ENCODE data around the gene ZNF438. TPM values are rescaled to one million over a fixed set of nuclear protein-coding genes. Genes with fewer than 3 reads are reported as not detected.
"Not testable (repeated sequence)": the region's sequence is repeated elsewhere in the genome, so short reads cannot be mapped to it uniquely, and the experiment has no call there.

The ZNF438 gene
- total RNA-seq, 1 donor from 2014 or later, result 3.9 TPM

DNA sequence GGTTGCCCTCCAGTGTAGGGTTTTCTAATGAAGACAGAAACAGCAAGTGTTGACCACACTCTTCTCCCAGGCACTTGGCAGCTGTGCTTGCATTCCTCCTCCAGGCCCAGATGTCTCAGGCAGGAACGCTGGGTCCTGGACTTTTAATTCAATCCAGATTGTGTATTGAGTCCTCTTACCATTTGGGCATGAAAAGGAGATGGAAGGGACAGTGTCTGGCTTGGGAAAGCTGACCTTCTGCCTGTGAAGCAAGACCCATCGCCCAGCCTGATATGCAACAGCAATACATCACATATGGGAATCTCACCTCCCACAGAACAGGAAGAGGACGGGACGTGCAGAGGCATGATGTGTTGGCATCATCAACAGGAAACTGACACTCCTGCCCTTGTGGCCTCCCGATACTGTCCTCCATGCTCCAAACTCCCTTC, 227.8 kb downstream of the ZNF438 start:
- Mint-ChIP-seq H3K27me3 (peaks cover 3% of the 10 kb centered on the region), H3K9me3 (no peaks in the 10 kb centered on the region), H3K4me1 (no peaks in the 10 kb centered on the region), H3K36me3 (ENCODE audit: low read depth) (no peaks in the 10 kb centered on the region), H3K27ac (no peak overlapping the region), H3K4me3 (no peak overlapping the region)
- CTCF ChIA-PET, result no interaction called here
- no peak for DNase-seq
- no peak for ATAC-seq (ENCODE audit: low read depth)
- intact Hi-C loops (cut with micrococcal nuclease), result no loop called here
- TF ChIP-seq, protein P1, sequence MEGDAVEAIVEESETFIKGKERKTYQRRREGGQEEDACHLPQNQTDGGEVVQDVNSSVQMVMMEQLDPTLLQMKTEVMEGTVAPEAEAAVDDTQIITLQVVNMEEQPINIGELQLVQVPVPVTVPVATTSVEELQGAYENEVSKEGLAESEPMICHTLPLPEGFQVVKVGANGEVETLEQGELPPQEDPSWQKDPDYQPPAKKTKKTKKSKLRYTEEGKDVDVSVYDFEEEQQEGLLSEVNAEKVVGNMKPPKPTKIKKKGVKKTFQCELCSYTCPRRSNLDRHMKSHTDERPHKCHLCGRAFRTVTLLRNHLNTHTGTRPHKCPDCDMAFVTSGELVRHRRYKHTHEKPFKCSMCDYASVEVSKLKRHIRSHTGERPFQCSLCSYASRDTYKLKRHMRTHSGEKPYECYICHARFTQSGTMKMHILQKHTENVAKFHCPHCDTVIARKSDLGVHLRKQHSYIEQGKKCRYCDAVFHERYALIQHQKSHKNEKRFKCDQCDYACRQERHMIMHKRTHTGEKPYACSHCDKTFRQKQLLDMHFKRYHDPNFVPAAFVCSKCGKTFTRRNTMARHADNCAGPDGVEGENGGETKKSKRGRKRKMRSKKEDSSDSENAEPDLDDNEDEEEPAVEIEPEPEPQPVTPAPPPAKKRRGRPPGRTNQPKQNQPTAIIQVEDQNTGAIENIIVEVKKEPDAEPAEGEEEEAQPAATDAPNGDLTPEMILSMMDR (IDR thresholded peaks at IDR 0.05), result no peak
- POLR2A ChIA-PET, result no interaction called here

DNA sequence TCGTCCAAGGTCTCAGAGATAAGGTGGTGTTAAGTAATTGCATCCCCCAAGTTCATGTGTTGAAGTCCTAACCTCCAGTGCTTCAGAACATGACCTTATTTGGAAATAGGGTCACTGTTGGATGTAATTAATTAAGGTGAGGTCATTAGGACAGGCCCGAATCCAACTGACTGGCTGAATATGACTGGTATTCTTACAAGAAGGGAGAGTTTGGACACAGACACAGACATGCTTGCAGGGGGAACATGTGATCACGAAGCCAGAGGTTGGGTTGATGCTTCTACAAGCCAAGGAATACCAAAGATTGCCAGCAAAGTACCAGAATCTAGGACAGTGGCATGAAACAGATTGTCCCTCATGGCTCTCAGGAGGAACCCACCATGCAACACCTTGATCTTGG, 228.6 kb downstream of the ZNF438 start:
- Mint-ChIP-seq H3K4me3 (no peak overlapping the region), H3K9me3 (no peaks in the 10 kb centered on the region), H3K4me1 (no peaks in the 10 kb centered on the region), H3K36me3 (ENCODE audit: low read depth) (no peaks in the 10 kb centered on the region), H3K27ac (no peak overlapping the region), H3K27me3 (peaks cover 3% of the 10 kb centered on the region)
- ATAC-seq (ENCODE audit: low read depth) (no peak), DNase-seq (no peak)
- intact Hi-C loops (cut with micrococcal nuclease), result no loop called here
- CTCF ChIA-PET, result no interaction called here
- POLR2A ChIA-PET, result no interaction called here
- TF ChIP-seq, protein P1 (IDR thresholded peaks at IDR 0.05), result no peak

DNA sequence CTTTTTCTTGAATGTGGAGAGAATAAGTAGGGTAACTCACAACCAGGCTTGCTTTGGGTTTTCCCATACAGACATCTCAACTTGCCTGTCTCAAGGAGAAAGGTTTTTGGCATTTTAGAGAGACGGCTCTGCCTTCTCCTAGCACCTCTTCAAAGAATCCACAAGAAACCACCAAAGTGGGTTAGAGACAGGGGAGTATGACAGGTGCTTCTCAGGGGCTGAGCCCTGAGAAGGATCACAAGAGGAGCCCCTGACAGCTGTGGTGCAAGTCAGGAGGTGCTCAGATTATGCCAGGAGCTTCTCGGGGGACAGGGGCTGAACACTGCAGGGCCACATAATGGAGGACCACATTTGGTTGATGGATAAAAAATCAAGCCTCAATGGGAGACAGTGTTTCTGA, 231.3 kb downstream of the ZNF438 start:
- Mint-ChIP-seq H3K27ac (no peak overlapping the region), H3K4me1 (no peaks in the 10 kb centered on the region), H3K4me3 (no peak overlapping the region), H3K27me3 (peaks cover 3% of the 10 kb centered on the region), H3K9me3 (no peaks in the 10 kb centered on the region), H3K36me3 (ENCODE audit: low read depth) (no peaks in the 10 kb centered on the region)
- DNase-seq (no peak), ATAC-seq (ENCODE audit: low read depth) (no peak)
- CTCF ChIA-PET, result no interaction called here
- intact Hi-C loops (cut with micrococcal nuclease), result no loop called here
- POLR2A ChIA-PET, result no interaction called here
- TF ChIP-seq, protein P1 (IDR thresholded peaks at IDR 0.05), result no peak

DNA sequence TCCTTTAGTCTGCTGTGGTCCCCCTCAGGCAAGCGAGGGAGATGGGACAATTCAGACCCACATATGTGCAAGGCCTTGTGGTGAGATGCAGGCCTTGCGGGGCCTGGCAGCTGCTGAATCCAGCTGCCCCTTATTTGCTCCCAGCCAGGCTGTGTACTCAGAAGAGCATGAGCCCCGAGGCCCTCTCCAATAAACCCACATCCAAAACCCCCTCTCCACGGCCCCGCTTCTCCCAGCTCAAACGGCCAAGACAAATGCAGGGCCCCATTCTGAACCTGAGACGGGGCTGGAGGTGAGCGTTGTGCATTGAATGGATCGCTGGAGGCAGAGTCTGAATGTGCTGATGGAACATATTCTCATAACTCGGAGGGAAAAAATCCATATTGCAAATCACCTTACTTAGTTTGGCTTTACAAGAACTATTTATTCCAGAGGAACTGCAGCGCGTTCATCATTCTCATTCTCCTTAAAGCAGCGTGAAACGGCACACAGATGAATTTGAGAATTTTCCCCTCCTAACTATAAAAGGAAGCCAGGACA, 232.9 kb downstream of the ZNF438 start:
- H3K27me3 Mint-ChIP-seq, result peaks cover 3% of the 10 kb centered on the region
- ChIA-PET POLR2A (no interaction called here), CTCF (no interaction called here)
- TF ChIP-seq, protein P1 (IDR thresholded peaks at IDR 0.05), result no peak
- H3K36me3 Mint-ChIP-seq (ENCODE audit: low read depth), result no peaks in the 10 kb centered on the region
- no peaks in the 10 kb centered on the region for H3K9me3 Mint-ChIP-seq
- H3K4me1 Mint-ChIP-seq, result no peaks in the 10 kb centered on the region
- intact Hi-C loops (cut with micrococcal nuclease), result no loop called here
- H3K27ac Mint-ChIP-seq, result no peak overlapping the region
- DNase-seq, result no peak
- ATAC-seq (ENCODE audit: low read depth), result no peak
- no peak overlapping the region for H3K4me3 Mint-ChIP-seq

DNA sequence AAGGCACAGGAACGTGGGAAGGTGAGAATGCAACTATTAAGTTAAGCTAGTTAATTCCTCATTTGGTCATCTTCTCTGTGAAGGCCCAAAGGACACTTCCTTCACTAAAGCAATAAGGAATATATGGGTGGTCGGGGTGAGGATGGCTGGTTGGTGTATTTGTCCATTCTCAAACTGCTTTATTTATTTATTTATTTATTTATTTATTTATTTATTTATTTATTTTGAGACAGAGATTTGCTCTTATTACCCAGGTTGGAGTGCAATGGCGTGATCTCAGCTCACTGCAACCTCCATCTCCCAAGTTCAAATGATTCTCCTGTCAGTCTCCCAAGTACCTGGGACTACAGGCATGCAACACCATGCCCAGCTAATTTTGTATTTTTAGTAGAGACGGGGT, 236.6 kb downstream of the ZNF438 start:
- H3K36me3 Mint-ChIP-seq (ENCODE audit: low read depth); CTCF ChIA-PET; H3K4me3 Mint-ChIP-seq; H3K27ac Mint-ChIP-seq; DNase-seq; intact Hi-C loops (cut with micrococcal nuclease); H3K27me3 Mint-ChIP-seq; ATAC-seq (ENCODE audit: low read depth); POLR2A ChIA-PET; H3K9me3 Mint-ChIP-seq; H3K4me1 Mint-ChIP-seq: not testable (repeated sequence)

All from activated B cell treated with CpG ODN at 0.5 μM for 24 hours (primary cell).